ENCODE results near the gene AUTS2. TPM values are rescaled to one million over a fixed set of nuclear protein-coding genes. Genes with fewer than 3 reads are reported as not detected.

Gene AUTS2
- polyA plus RNA-seq, 1 donor from 2014 or later = 97.3 TPM

GRCh38 chr7:70355198-70356020 is 757.1 kb downstream of the AUTS2 start:
- peak overlapping the region; percentile 49 for H3K4me3 ChIP-seq (ENCODE audit: low read length)
- no peaks in the 10 kb centered on the region for H4K20me1 ChIP-seq (ENCODE audit: insufficient read depth)
- H3K36me3 ChIP-seq (ENCODE audit: insufficient read depth, low read length) = no peaks in the 10 kb centered on the region
- no peaks in the 10 kb centered on the region for H3K27me3 ChIP-seq (ENCODE audit: insufficient read depth, low read depth, low read length)
- no peaks in the 10 kb centered on the region for H3F3A ChIP-seq (ENCODE audit: insufficient read depth, low read length, poor library complexity, severe bottlenecking)
- no peak for TF ChIP-seq TAF1 (IDR thresholded peaks at IDR 0.05; ENCODE audit: low read depth)
- TF ChIP-seq RAD21 (conservative IDR thresholded peaks at IDR 0.05) = peak; percentile 38
- no peak for TF ChIP-seq EZH2 (IDR thresholded peaks at IDR 0.05; ENCODE audit: borderline replicate concordance, insufficient read depth, low read length, poor library complexity, severe bottlenecking)
- TF ChIP-seq MXI1 (conservative IDR thresholded peaks at IDR 0.05; ENCODE audit: poor library complexity, severe bottlenecking) = peak; percentile 58
- peak; percentile 33 for TF ChIP-seq SMC3 (conservative IDR thresholded peaks at IDR 0.05; ENCODE audit: poor library complexity)
- no peaks in the 10 kb centered on the region for H3K9me2 ChIP-seq (ENCODE audit: insufficient read depth, low read length)
- peak overlapping the region; percentile 38 for H3K9ac ChIP-seq (ENCODE audit: low read length)
- H3K27ac ChIP-seq (ENCODE audit: low read length) = peak overlapping the region; percentile 60
- H3K4me2 ChIP-seq (ENCODE audit: low read length) = peak overlapping the region; percentile 19
- H3K9me3 ChIP-seq (ENCODE audit: low read length) = no peaks in the 10 kb centered on the region
- H2AFZ ChIP-seq (ENCODE audit: low read depth, low read length) = no peak overlapping the region
- H3K79me2 ChIP-seq (replicated peaks; ENCODE audit: insufficient read depth, low read length) = no peaks in the 10 kb centered on the region

- Histone ChIP-seq H3K79me2 (replicated peaks; ENCODE audit: insufficient read depth, low read length) (no peaks in the 10 kb centered on the region), H3K27me3 (ENCODE audit: insufficient read depth, low read depth, low read length) (no peaks in the 10 kb centered on the region), H3K36me3 (ENCODE audit: insufficient read depth, low read length) (no peaks in the 10 kb centered on the region), H3K9ac (ENCODE audit: low read length) (peak overlapping the region; percentile 6), H4K20me1 (ENCODE audit: insufficient read depth) (no peaks in the 10 kb centered on the region), H2AFZ (ENCODE audit: low read depth, low read length) (no peak overlapping the region), H3F3A (ENCODE audit: insufficient read depth, low read length, poor library complexity, severe bottlenecking) (no peaks in the 10 kb centered on the region), H3K27ac (ENCODE audit: low read length) (peak overlapping the region; percentile 60), H3K4me2 (ENCODE audit: low read length) (no peak overlapping the region), H3K4me3 (ENCODE audit: low read length) (peak overlapping the region; percentile 49), H3K9me2 (ENCODE audit: insufficient read depth, low read length) (no peaks in the 10 kb centered on the region), H3K9me3 (ENCODE audit: low read length) (no peaks in the 10 kb centered on the region)
- TF ChIP-seq MXI1 (conservative IDR thresholded peaks at IDR 0.05; ENCODE audit: poor library complexity, severe bottlenecking) (no peak), TAF1 (IDR thresholded peaks at IDR 0.05; ENCODE audit: low read depth) (peak; percentile 4)
Measured at GRCh38 chr7:70356085-70356786, 758.0 kb downstream of the AUTS2 start.

DNA sequence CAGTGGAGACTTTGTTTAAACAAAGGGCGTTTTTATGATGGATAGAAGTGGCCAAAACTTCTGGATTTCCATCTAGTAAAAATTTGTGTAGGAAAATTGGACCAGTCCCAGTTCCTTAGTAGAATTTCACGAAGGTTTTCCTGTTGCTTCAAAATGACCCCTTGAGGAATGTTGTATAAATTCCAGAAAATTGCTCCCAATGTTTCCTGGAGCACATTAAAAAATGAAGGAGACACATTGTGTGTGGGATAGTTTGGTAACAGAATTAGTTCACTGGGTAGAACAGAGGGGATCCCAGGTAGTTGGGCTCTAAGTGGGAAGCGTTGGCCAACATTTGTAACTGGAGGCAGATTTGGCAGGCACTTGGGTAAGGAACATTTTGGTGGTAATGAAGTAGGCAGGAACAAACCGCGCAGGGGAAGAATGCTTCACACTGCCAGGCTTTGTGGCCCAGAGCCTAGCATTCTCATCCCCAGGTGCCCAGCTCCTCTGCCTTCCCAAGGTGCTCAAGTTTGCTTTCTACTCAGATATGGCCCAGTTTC is 758.6 kb downstream of the AUTS2 start:
- Histone ChIP-seq H3K36me3 (ENCODE audit: insufficient read depth, low read length) (no peaks in the 10 kb centered on the region), H3K27me3 (ENCODE audit: insufficient read depth, low read depth, low read length) (no peaks in the 10 kb centered on the region), H4K20me1 (ENCODE audit: insufficient read depth) (no peaks in the 10 kb centered on the region), H3K9me2 (ENCODE audit: insufficient read depth, low read length) (no peaks in the 10 kb centered on the region), H3K27ac (ENCODE audit: low read length) (peak overlapping the region; percentile 60), H3K4me2 (ENCODE audit: low read length) (no peak overlapping the region), H3K79me2 (replicated peaks; ENCODE audit: insufficient read depth, low read length) (no peaks in the 10 kb centered on the region), H2AFZ (ENCODE audit: low read depth, low read length) (no peak overlapping the region), H3K4me3 (ENCODE audit: low read length) (no peak overlapping the region), H3K9ac (ENCODE audit: low read length) (no peak overlapping the region), H3K9me3 (ENCODE audit: low read length) (no peaks in the 10 kb centered on the region), H3F3A (ENCODE audit: insufficient read depth, low read length, poor library complexity, severe bottlenecking) (no peaks in the 10 kb centered on the region)
- TF ChIP-seq POLR2AphosphoS5 (IDR thresholded peaks at IDR 0.05) (no peak), SMC3 (conservative IDR thresholded peaks at IDR 0.05; ENCODE audit: poor library complexity) (no peak)

DNA sequence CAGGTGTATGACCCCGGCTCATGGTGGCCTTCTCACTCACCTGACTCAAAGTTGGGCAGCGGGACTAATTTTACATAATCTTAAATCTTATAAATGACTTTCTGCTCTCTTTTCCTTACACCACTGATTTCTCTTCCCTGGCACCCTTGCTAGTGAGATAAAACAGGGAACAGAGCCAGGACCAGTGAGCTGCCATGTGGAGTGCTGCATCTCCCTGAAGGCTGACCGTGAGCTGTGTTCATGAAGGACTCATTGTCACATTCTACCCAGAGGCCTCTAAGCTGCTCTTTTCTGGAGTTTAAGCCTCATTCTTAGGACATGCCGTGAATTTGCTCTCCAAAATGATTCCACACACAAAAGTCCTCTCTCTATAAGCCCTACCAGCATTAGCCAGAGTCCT is 762.3 kb downstream of the AUTS2 start:
- H3F3A ChIP-seq (ENCODE audit: insufficient read depth, low read length, poor library complexity, severe bottlenecking) = no peaks in the 10 kb centered on the region
- TF ChIP-seq SMC3 (conservative IDR thresholded peaks at IDR 0.05; ENCODE audit: poor library complexity) (no peak), POLR2AphosphoS5 (IDR thresholded peaks at IDR 0.05) (no peak), TAF1 (IDR thresholded peaks at IDR 0.05; ENCODE audit: low read depth) (no peak), MXI1 (conservative IDR thresholded peaks at IDR 0.05; ENCODE audit: poor library complexity, severe bottlenecking) (no peak), EP300 (conservative IDR thresholded peaks at IDR 0.05; ENCODE audit: poor library complexity, severe bottlenecking) (no peak), RAD21 (conservative IDR thresholded peaks at IDR 0.05) (no peak), EZH2 (IDR thresholded peaks at IDR 0.05; ENCODE audit: borderline replicate concordance, insufficient read depth, low read length, poor library complexity, severe bottlenecking) (no peak)
- TF ChIP-seq, protein P1, sequence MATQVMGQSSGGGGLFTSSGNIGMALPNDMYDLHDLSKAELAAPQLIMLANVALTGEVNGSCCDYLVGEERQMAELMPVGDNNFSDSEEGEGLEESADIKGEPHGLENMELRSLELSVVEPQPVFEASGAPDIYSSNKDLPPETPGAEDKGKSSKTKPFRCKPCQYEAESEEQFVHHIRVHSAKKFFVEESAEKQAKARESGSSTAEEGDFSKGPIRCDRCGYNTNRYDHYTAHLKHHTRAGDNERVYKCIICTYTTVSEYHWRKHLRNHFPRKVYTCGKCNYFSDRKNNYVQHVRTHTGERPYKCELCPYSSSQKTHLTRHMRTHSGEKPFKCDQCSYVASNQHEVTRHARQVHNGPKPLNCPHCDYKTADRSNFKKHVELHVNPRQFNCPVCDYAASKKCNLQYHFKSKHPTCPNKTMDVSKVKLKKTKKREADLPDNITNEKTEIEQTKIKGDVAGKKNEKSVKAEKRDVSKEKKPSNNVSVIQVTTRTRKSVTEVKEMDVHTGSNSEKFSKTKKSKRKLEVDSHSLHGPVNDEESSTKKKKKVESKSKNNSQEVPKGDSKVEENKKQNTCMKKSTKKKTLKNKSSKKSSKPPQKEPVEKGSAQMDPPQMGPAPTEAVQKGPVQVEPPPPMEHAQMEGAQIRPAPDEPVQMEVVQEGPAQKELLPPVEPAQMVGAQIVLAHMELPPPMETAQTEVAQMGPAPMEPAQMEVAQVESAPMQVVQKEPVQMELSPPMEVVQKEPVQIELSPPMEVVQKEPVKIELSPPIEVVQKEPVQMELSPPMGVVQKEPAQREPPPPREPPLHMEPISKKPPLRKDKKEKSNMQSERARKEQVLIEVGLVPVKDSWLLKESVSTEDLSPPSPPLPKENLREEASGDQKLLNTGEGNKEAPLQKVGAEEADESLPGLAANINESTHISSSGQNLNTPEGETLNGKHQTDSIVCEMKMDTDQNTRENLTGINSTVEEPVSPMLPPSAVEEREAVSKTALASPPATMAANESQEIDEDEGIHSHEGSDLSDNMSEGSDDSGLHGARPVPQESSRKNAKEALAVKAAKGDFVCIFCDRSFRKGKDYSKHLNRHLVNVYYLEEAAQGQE (IDR thresholded peaks at IDR 0.05; ENCODE audit: borderline replicate concordance) = no peak
- TF ChIP-seq, protein P2, sequence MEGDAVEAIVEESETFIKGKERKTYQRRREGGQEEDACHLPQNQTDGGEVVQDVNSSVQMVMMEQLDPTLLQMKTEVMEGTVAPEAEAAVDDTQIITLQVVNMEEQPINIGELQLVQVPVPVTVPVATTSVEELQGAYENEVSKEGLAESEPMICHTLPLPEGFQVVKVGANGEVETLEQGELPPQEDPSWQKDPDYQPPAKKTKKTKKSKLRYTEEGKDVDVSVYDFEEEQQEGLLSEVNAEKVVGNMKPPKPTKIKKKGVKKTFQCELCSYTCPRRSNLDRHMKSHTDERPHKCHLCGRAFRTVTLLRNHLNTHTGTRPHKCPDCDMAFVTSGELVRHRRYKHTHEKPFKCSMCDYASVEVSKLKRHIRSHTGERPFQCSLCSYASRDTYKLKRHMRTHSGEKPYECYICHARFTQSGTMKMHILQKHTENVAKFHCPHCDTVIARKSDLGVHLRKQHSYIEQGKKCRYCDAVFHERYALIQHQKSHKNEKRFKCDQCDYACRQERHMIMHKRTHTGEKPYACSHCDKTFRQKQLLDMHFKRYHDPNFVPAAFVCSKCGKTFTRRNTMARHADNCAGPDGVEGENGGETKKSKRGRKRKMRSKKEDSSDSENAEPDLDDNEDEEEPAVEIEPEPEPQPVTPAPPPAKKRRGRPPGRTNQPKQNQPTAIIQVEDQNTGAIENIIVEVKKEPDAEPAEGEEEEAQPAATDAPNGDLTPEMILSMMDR (IDR thresholded peaks at IDR 0.05; ENCODE audit: poor library complexity, severe bottlenecking) = no peak
- no peak overlapping the region for H2AFZ ChIP-seq (ENCODE audit: low read depth, low read length)
- H4K20me1 ChIP-seq (ENCODE audit: insufficient read depth) = no peaks in the 10 kb centered on the region
- no peaks in the 10 kb centered on the region for H3K36me3 ChIP-seq (ENCODE audit: insufficient read depth, low read length)
- no peak overlapping the region for H3K9ac ChIP-seq (ENCODE audit: low read length)
- no peaks in the 10 kb centered on the region for H3K79me2 ChIP-seq (replicated peaks; ENCODE audit: insufficient read depth, low read length)
- no peak overlapping the region for H3K4me3 ChIP-seq (ENCODE audit: low read length)
- no peaks in the 10 kb centered on the region for H3K9me2 ChIP-seq (ENCODE audit: insufficient read depth, low read length)
- H3K27me3 ChIP-seq (ENCODE audit: insufficient read depth, low read depth, low read length) = no peaks in the 10 kb centered on the region
- no peak overlapping the region for H3K4me2 ChIP-seq (ENCODE audit: low read length)
- no peaks in the 10 kb centered on the region for H3K9me3 ChIP-seq (ENCODE audit: low read length)
- no peak overlapping the region for H3K27ac ChIP-seq (ENCODE audit: low read length)
